Right cardiac atrium (tissue), 5 donors: ENCODE data around the gene FCN2. TPM values are rescaled to one million over a fixed set of nuclear protein-coding genes. Genes with fewer than 3 reads are reported as not detected.
A peak's percentile ranks its signal among the peaks of the same experiment; 100 is the strongest.

Experiments
- ATAC-seq, 2 donors: fragments of 200-7000 bp; cut with Tn5 transposase; one replicate each; pipeline versions ENCODE4 v1.8.0 to v1.9.1; 2020; ENCODE audit warnings: moderate library complexity in 2 of 2, mild to moderate bottlenecking in 1 of 2
- DNase-seq, 3 donors: peaks; one replicate each; pipeline ENCODE4 v3.0.0-alpha.2; 2020
- H3K27ac ChIP-seq: one replicate; pipeline ENCODE4 v1.5.1; 2013; ENCODE audit warnings: mild to moderate bottlenecking, low read length, control low read depth, moderate library complexity
- H3K27me3 ChIP-seq: one replicate; pipeline ENCODE4 v1.6.1; 2013; ENCODE audit not compliant: control insufficient read depth, insufficient read depth
- H3K4me1 ChIP-seq: one replicate; pipeline ENCODE4 v1.6.1; 2013; ENCODE audit warnings: low read length; ENCODE audit not compliant: control insufficient read depth, insufficient read depth
- H3K4me3 ChIP-seq: one replicate; pipeline ENCODE4 v1.5.1; 2013; ENCODE audit warnings: low read length, control low read depth
- H3K9me3 ChIP-seq: one replicate; pipeline ENCODE4 v1.6.1; 2013; ENCODE audit warnings: low read length; ENCODE audit not compliant: control insufficient read depth
- WGBS: extraction: QIAGEN DNeasy Blood & Tissue Kit; methylation state at CpG from one replicate; pipeline ENCODE4 v1.1.7; 2013; 5-methylcytosine and 5-hydroxymethylcytosine counted together
- intact Hi-C, 4 donors: fragments of 100-400 bp; cut with DNase I; formaldehyde crosslinking; loops; one replicate each; pipeline versions ENCODE4 v1.11.0 to v1.14.0; 2022 to 2023
- polyA plus RNA-seq: library from polyadenylated mRNA; stranded (reverse); fragments of 200-250 nt; gene quantifications from one replicate; pipeline ENCODE4 v1.2.3, GENCODE V29; 2013
- total RNA-seq, 4 donors: library from RNA; stranded (reverse); fragmentation: NEBNext Ultra II Directional; extraction: Animal tissue kit (Norgen Biotek cat#: 25700); gene quantifications; one replicate each; pipeline ENCODE4 v1.2.1, GENCODE V29; 2021
- donor health status: healthy with polysubstance abuse.
- donor health status: DM: no; HTN: yes; CAD: no.
- donor health status: DM: no; HTN: no; CAD: no.
- donor health status: DM: no; HTN: yes; CAD: no; lungs with severe emphysema.
- donor health status: DM: yes; HTN: yes; CAD: no.

FCN2 gene
- total and polyA plus RNA-seq, 5 donors: 0.72 TPM; not detected in 4

- Histone ChIP-seq H3K9me3 (no peaks in the 10 kb centered on the region), H3K27me3 (no peaks in the 10 kb centered on the region), H3K4me3 (no peak overlapping the region), H3K27ac (no peak overlapping the region), H3K4me1 (no peaks in the 10 kb centered on the region)
- 60% methylated on average over 11 of the region's 11 CpGs for WGBS
- no peak for ATAC-seq
- DNase-seq: peak in 1 of 3 donors; percentile 11
- intact Hi-C loops: no loop called here
Observed at GRCh38 chr9:134858051-134858841, 22.4 kb upstream of the FCN2 start.

GRCh38 chr9:134860510-134860909 is 20.1 kb upstream of the FCN2 start:
- no peak overlapping the region for H3K27ac ChIP-seq
- H3K9me3 ChIP-seq: no peaks in the 10 kb centered on the region
- H3K27me3 ChIP-seq: no peaks in the 10 kb centered on the region
- intact Hi-C loops: no loop called here
- no peaks in the 10 kb centered on the region for H3K4me1 ChIP-seq
- ATAC-seq (no peak), DNase-seq (no peak)
- whole genome bisulfite sequencing: 67% methylated on average over 13 of the region's 13 CpGs
- no peak overlapping the region for H3K4me3 ChIP-seq

GRCh38 chr9:134861595-134862334 is 18.8 kb upstream of the FCN2 start:
- DNase-seq: no peak
- Histone ChIP-seq H3K4me1 (no peaks in the 10 kb centered on the region), H3K9me3 (no peaks in the 10 kb centered on the region), H3K27ac (no peak overlapping the region), H3K27me3 (no peaks in the 10 kb centered on the region), H3K4me3 (no peak overlapping the region)
- no peak for ATAC-seq
- WGBS: 80% methylated on average over 17 of the region's 17 CpGs
- intact Hi-C loops: no loop called here

DNA sequence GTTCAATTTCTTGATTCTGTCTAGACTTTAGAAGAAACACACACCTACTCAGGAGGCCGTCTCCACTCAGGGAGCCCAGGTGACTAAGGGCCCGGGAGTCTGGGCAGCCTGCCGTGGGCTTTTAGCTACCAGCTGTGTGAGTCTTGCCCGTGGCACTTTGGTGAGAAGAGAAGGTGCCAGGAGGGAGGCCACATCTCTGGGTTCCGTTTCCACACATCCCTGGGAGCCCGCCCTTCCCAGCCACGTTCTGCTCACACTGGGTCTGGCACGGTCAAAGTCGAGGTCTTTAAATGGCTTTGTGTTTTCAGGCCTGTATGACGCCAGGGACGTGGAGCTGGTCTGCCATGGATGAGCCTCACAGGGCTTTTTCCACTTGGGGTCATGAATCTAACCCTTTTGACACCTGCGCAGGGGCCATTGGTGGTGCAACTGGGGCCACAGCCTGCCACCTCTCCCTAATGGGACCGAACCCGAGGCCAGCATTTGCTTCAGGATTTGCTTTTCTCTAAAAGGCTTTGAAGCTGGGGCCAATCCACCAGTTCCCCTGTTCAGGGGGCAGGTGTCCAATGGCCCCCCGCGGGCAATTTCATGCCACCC is 17.2 kb upstream of the FCN2 start:
- Histone ChIP-seq H3K27ac (no peak overlapping the region), H3K9me3 (no peaks in the 10 kb centered on the region), H3K27me3 (no peaks in the 10 kb centered on the region), H3K4me1 (no peaks in the 10 kb centered on the region), H3K4me3 (no peak overlapping the region)
- ATAC-seq (peak in 1 of 2 donors; percentile 28), DNase-seq (no peak)
- WGBS: 91% methylated on average over 16 of the region's 16 CpGs
- intact Hi-C loops: no loop called here

DNA sequence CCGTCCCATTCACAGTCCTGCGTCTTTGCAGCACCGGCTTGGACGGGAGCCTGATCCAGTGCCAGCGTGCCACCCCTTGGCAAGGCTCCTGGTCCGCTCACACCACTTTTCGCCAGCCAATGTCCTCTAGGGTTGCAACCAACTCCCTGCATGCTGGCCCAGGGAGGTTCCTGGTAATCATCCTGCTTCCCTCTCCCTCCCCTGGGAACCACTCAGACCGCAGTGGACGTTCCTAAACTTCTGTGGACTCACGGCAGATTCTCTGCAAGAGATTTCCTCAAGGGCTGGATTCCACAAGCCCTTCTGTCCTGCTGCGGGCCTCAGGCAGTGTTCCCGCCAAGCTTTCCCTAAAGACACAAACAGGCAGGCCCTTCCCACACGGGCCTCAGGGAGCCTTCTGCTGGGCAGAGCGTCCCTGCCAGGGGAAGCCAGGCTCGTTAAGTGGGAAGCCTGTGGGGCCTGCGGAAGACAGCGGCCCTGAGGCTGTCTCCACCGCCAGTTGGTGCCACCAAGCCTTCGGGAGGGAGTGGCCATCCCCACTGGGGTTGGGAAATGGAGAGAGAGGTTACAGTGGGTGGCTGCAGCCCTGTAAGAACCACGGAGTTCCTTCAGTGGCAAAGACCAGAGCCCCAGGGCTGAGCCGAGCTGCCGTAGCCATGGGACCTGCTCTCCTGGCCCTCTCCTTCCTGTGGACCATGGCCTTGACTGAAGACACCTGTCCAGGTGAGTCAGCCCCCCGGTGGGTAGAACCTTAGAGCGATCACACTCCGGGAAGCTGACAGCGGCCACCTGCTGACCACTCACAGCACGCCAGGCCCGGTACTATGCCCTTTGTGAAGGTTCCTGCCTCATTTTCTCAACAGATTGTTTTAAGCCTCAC is 16.4 kb upstream of the FCN2 start:
- Histone ChIP-seq H3K4me3 (no peak overlapping the region), H3K27ac (peak overlapping the region; percentile 17), H3K27me3 (no peaks in the 10 kb centered on the region), H3K4me1 (no peaks in the 10 kb centered on the region), H3K9me3 (no peaks in the 10 kb centered on the region)
- intact Hi-C loops: no loop called here
- DNase-seq (peak in 2 of 3 donors; percentile 50 to 81), ATAC-seq (peak; percentile 75 to 77)
- WGBS: 54% methylated on average over 28 of the region's 28 CpGs

DNA sequence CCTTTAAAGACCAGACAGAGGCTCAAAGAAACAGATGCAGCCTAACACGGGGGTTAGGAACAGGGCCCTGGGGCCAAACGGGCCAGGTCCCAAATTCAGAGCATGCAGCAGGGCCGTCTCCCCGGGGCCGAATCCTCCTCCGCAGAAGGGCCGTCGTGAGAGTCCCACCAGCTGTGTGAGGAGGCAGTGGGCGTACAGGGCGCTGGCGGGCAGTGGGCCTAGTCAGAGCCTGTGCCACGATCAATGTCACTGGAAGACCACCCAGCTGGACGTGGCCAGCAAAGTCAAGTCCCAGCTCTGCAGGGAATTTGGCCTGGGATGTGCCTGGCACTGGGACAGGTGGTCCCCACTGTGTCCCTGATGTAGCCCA is 15.8 kb upstream of the FCN2 start:
- Histone ChIP-seq H3K4me1 (no peaks in the 10 kb centered on the region), H3K27ac (no peak overlapping the region), H3K27me3 (no peaks in the 10 kb centered on the region), H3K9me3 (no peaks in the 10 kb centered on the region), H3K4me3 (no peak overlapping the region)
- no peak for DNase-seq
- intact Hi-C loops: no loop called here
- 89% methylated on average over 13 of the region's 13 CpGs for WGBS
- ATAC-seq: no peak

- no peaks in the 10 kb centered on the region for H3K27me3 ChIP-seq
- H3K4me1 ChIP-seq: no peaks in the 10 kb centered on the region
- H3K4me3 ChIP-seq: no peak overlapping the region
- WGBS: 95% methylated on average over 22 of the region's 22 CpGs
- ATAC-seq (no peak), DNase-seq (no peak)
- H3K27ac ChIP-seq: no peak overlapping the region
- intact Hi-C loops: no loop called here
- no peaks in the 10 kb centered on the region for H3K9me3 ChIP-seq
Observed at GRCh38 chr9:134867917-134868750, 12.5 kb upstream of the FCN2 start.

DNA sequence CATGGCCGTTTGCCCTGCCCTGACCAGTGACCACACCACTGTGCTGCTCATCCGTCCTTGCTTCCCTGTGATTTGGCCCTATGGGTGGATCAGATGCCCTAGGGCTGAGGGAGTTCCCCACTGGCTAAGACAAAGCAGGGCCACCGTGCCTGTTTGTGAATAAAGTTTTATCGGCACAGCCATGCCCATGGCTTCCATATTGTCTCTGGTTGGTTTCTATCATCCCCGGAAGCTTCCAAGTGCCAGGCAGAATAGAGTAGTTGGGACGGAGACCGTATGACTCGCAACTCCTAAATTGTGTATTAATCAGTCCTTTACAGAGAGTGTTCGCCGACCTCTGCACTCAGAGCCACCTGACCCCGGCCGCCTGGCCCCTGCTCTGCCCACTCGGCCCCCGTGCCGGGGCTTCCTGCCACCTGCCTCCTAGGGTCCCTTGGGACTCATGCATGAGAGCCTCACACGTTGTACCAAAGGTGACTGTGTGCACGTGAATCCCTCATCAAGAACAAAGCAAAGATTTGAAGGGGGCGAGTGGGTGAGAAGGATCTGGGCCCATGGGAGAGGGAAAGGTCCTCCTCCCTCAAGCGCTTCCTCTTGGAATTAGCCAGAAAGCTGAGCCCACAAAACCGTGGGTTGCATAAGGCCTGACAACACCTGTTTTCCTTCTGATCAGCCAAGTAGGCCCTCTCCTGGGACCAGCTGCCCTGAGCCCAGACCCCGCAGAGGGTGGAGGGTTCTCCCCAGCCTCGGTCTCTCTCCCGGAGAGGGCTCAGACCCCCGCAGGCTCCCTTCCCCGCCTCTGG is 11.7 kb upstream of the FCN2 start:
- H3K27ac ChIP-seq: no peak overlapping the region
- intact Hi-C loops: no loop called here
- H3K9me3 ChIP-seq: no peaks in the 10 kb centered on the region
- H3K4me3 ChIP-seq: no peak overlapping the region
- H3K27me3 ChIP-seq: no peaks in the 10 kb centered on the region
- 92% methylated on average over 25 of the region's 25 CpGs for WGBS
- DNase-seq (no peak), ATAC-seq (peak in 1 of 2 donors; percentile 20)
- H3K4me1 ChIP-seq: no peaks in the 10 kb centered on the region

DNA sequence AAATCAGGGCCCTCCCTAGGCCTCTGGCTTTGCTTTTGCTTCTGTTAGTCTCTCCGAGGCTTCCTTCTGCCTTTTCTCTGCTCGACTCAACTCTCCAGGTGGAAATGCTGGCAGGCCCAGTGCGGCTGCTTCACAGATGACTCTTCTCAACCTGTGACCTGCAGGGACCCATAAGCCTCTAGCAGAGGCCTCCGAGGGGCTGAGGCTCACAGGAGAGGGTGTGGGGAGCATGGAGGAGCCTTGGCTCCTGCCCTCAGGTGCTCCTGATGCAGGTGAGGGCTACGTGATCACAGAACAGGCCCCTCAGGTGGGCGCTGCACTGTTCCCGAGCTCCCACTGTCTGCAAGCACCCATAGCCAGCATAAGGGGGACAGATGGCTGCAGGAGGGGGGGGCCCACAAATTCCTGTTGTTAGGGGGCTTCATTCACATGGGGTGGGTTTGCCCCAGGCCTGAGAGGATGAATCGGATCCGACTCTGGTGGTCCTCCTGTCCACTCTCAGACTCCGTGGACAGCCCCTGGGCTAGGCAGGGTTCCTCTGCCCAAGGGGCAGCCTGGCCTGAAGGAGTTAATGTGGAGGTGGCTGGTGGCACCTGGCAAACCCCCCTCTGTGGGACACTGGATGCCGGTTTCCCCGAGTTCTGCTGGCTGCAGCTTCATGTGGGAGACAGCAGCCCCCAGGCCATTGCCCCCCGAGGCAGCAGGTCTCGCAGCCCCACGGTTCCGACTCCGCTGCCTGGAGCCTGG is 10.9 kb upstream of the FCN2 start:
- 90% methylated on average over 17 of the region's 17 CpGs for WGBS
- no peaks in the 10 kb centered on the region for H3K27me3 ChIP-seq
- H3K4me1 ChIP-seq: no peaks in the 10 kb centered on the region
- ATAC-seq: peak in 1 of 2 donors; percentile 15
- intact Hi-C loops: no loop called here
- DNase-seq: peak in 1 of 3 donors; percentile 37
- no peak overlapping the region for H3K4me3 ChIP-seq
- no peaks in the 10 kb centered on the region for H3K9me3 ChIP-seq
- H3K27ac ChIP-seq: no peak overlapping the region
